ENCODE results near the gene MORC2.

DNA sequence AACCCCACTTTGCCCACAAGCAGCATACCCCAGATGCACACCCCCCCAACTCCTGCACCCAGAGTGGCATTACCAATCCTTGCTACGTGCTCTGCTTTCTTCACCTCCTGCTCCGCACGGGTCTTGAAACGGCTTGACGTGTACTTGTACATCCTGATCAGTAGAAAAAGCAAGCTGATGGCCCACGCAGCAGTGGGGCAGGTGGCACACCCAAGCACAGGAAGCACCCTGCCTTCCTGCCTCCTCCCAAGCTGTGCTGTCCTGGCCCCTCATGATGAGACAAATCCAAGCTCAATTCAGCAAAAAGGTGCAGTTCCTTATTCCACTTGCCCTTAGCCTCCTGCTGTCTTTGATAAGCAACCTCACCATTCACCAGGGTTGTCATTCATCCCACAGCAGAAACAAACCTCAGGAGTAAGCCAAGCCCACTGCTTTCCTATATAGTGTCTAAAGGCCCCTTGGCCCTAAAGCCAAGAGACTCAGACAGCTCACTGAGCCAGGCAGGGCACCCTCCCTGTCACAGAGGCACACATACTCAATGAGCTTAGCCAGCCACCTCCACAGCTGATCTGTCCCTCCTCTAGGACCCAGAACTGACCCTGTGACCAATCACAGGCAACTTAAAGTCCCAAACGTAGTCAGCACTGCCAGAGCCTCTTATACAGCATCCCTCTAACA, 27.8 kb downstream of the MORC2 start:
- TF ChIP-seq, protein P1, sequence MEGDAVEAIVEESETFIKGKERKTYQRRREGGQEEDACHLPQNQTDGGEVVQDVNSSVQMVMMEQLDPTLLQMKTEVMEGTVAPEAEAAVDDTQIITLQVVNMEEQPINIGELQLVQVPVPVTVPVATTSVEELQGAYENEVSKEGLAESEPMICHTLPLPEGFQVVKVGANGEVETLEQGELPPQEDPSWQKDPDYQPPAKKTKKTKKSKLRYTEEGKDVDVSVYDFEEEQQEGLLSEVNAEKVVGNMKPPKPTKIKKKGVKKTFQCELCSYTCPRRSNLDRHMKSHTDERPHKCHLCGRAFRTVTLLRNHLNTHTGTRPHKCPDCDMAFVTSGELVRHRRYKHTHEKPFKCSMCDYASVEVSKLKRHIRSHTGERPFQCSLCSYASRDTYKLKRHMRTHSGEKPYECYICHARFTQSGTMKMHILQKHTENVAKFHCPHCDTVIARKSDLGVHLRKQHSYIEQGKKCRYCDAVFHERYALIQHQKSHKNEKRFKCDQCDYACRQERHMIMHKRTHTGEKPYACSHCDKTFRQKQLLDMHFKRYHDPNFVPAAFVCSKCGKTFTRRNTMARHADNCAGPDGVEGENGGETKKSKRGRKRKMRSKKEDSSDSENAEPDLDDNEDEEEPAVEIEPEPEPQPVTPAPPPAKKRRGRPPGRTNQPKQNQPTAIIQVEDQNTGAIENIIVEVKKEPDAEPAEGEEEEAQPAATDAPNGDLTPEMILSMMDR (IDR thresholded peaks at IDR 0.05; ENCODE audit: low read length): no peak
- no peak for TF ChIP-seq EZH2 (IDR thresholded peaks at IDR 0.05; ENCODE audit: borderline replicate concordance, low read length)

All from OCI-LY1 (cell line).